Loucy (cell line): Measurements from ENCODE around the gene PLEKHG4B.

ENCODE experiments used
- H2AFZ ChIP-seq: fragments of 200-600 bp; sonication (generic); 2 replicates; pipeline ENCODE4 v1.6.0; 2016; ENCODE audit warnings: antibody characterized with exemption, mild to moderate bottlenecking, low read length, moderate library complexity
- H3F3A ChIP-seq: fragments of 200-600 bp; 2 replicates; pipeline ENCODE4 v1.6.0; 2016; ENCODE audit warnings: antibody characterized with exemption, low read depth, mild to moderate bottlenecking
- H3K27me3 ChIP-seq: fragments of 200-600 bp; sonication (generic); 2 replicates; pipeline ENCODE4 v1.6.1; 2014; ENCODE audit warnings: low read length, mild to moderate bottlenecking; ENCODE audit not compliant: insufficient read depth, poor library complexity, severe bottlenecking
- H3K36me3 ChIP-seq: fragments of 200-600 bp; sonication (generic); 2 replicates; pipeline ENCODE4 v1.6.1; 2016; ENCODE audit warnings: low read length; ENCODE audit not compliant: insufficient read depth
- H3K4me1 ChIP-seq: fragments of 200-600 bp; sonication (generic); 2 replicates; pipeline ENCODE4 v1.5.1; 2014; ENCODE audit warnings: low read length, mild to moderate bottlenecking; ENCODE audit not compliant: insufficient read depth, poor library complexity, severe bottlenecking
- H3K4me2 ChIP-seq: fragments of 200-600 bp; sonication (generic); 2 replicates; pipeline ENCODE4 v1.6.0; 2014; ENCODE audit warnings: antibody characterized with exemption, low read length, low read depth, mild to moderate bottlenecking; ENCODE audit not compliant: poor library complexity, severe bottlenecking
- H3K4me3 ChIP-seq: fragments of 200-600 bp; sonication (generic); 2 replicates; pipeline ENCODE4 v1.5.1; 2014; ENCODE audit warnings: low read length, mild to moderate bottlenecking, mixed read lengths; ENCODE audit not compliant: poor library complexity, severe bottlenecking
- H3K79me2 ChIP-seq: fragments of 200-600 bp; sonication (generic); 2 replicates; pipeline ENCODE4 v1.6.1; 2014; ENCODE audit warnings: low read length; ENCODE audit not compliant: insufficient read depth
- H3K9ac ChIP-seq: fragments of 200-600 bp; sonication (generic); 2 replicates; pipeline ENCODE4 v1.6.0; 2014; ENCODE audit warnings: mild to moderate bottlenecking, low read depth, low read length, moderate library complexity; ENCODE audit not compliant: poor library complexity, severe bottlenecking
- H3K9me2 ChIP-seq: fragments of 200-600 bp; sonication (generic); replicated peaks from 2 replicates; pipeline ENCODE4 v1.6.1; 2016; ENCODE audit warnings: low read depth, low read length, mixed read lengths
- H3K9me3 ChIP-seq: fragments of 200-600 bp; sonication (generic); 2 replicates; pipeline ENCODE4 v1.6.1; 2014; ENCODE audit warnings: mild to moderate bottlenecking, antibody characterized with exemption, low read length, low read depth; ENCODE audit not compliant: insufficient read depth
- H4K20me1 ChIP-seq: fragments of 200-600 bp; sonication (generic); 2 replicates; pipeline ENCODE4 v1.6.0; 2014; ENCODE audit warnings: antibody characterized with exemption, low read length, mild to moderate bottlenecking; ENCODE audit not compliant: insufficient read depth, poor library complexity, severe bottlenecking
- EZH2phosphoT487 ChIP-seq: fragments of 200-600 bp; IDR thresholded peaks from 2 replicates; pipeline ENCODE4 v1.6.1; 2018; ENCODE audit warnings: antibody characterized with exemption, mild to moderate bottlenecking, moderate library complexity, borderline replicate concordance
- TF ChIP-seq, protein P1 (sequence below): fragments of 200-600 bp; sonication (generic); conservative IDR thresholded peaks from 2 replicates; pipeline ENCODE4 v1.5.1; 2014; ENCODE audit warnings: mild to moderate bottlenecking, antibody characterized with exemption, low read length

The PLEKHG4B gene

DNA sequence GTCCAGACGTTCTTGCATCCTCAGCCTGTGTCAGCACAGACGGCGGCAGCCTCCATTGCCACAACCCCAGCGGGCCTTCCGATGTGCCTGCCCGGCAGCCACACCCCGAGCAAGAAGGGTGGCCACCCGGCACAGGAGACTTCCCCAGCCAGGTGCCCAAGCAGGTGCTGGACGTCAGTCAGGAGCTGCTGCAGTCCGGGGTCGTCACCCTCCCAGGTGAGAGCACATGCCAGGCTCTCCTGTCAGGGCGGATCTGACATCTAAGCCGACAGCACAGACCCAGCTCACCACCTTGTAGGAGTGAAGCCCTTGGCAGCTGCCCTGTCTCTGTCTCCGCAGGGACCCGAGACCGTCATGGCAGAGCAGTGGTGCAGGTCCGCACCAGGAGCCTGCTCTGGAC, 51.1 kb downstream of the PLEKHG4B start:
- H3K4me2 ChIP-seq = no peak overlapping the region
- no peaks in the 10 kb centered on the region for H3K4me1 ChIP-seq
- no peaks in the 10 kb centered on the region for H3K27me3 ChIP-seq
- H3K79me2 ChIP-seq = no peaks in the 10 kb centered on the region
- TF ChIP-seq, protein P1, sequence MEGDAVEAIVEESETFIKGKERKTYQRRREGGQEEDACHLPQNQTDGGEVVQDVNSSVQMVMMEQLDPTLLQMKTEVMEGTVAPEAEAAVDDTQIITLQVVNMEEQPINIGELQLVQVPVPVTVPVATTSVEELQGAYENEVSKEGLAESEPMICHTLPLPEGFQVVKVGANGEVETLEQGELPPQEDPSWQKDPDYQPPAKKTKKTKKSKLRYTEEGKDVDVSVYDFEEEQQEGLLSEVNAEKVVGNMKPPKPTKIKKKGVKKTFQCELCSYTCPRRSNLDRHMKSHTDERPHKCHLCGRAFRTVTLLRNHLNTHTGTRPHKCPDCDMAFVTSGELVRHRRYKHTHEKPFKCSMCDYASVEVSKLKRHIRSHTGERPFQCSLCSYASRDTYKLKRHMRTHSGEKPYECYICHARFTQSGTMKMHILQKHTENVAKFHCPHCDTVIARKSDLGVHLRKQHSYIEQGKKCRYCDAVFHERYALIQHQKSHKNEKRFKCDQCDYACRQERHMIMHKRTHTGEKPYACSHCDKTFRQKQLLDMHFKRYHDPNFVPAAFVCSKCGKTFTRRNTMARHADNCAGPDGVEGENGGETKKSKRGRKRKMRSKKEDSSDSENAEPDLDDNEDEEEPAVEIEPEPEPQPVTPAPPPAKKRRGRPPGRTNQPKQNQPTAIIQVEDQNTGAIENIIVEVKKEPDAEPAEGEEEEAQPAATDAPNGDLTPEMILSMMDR = no peak
- no peak for TF ChIP-seq EZH2phosphoT487
- H3K9me2 ChIP-seq = no peaks in the 10 kb centered on the region
- H2AFZ ChIP-seq = no peak overlapping the region
- H4K20me1 ChIP-seq = no peaks in the 10 kb centered on the region
- no peaks in the 10 kb centered on the region for H3K36me3 ChIP-seq
- H3K9me3 ChIP-seq = peaks cover 13% of the 10 kb centered on the region; the same call in 1 of the 2 replicates
- no peak overlapping the region for H3K9ac ChIP-seq
- no peaks in the 10 kb centered on the region for H3F3A ChIP-seq
- no peak overlapping the region for H3K4me3 ChIP-seq

- H3K79me2 ChIP-seq = no peaks in the 10 kb centered on the region
- no peaks in the 10 kb centered on the region for H3K9me2 ChIP-seq
- no peak overlapping the region for H2AFZ ChIP-seq
- H3K4me2 ChIP-seq = no peak overlapping the region
- no peaks in the 10 kb centered on the region for H4K20me1 ChIP-seq
- no peaks in the 10 kb centered on the region for H3K27me3 ChIP-seq
- H3K4me1 ChIP-seq = no peaks in the 10 kb centered on the region
- peaks cover 19% of the 10 kb centered on the region; the same call in 1 of the 2 replicates for H3K9me3 ChIP-seq
- no peaks in the 10 kb centered on the region for H3F3A ChIP-seq
- no peak overlapping the region for H3K4me3 ChIP-seq
- no peak overlapping the region for H3K9ac ChIP-seq
- TF ChIP-seq, protein P1 = no peak
- no peak for TF ChIP-seq EZH2phosphoT487
- no peaks in the 10 kb centered on the region for H3K36me3 ChIP-seq
Observed at GRCh38 chr5:144941-145340, 53.0 kb downstream of the PLEKHG4B start.

- H3K4me2 ChIP-seq = no peak overlapping the region
- no peak overlapping the region for H3K4me3 ChIP-seq
- H4K20me1 ChIP-seq = no peaks in the 10 kb centered on the region
- H3K9me3 ChIP-seq = peaks cover 19% of the 10 kb centered on the region; the same call in 1 of the 2 replicates
- no peak overlapping the region for H2AFZ ChIP-seq
- H3K27me3 ChIP-seq = no peaks in the 10 kb centered on the region
- TF ChIP-seq, protein P1 = no peak
- TF ChIP-seq EZH2phosphoT487 = no peak
- no peaks in the 10 kb centered on the region for H3F3A ChIP-seq
- no peaks in the 10 kb centered on the region for H3K36me3 ChIP-seq
- no peaks in the 10 kb centered on the region for H3K9me2 ChIP-seq
- no peak overlapping the region for H3K9ac ChIP-seq
- no peaks in the 10 kb centered on the region for H3K79me2 ChIP-seq
- no peaks in the 10 kb centered on the region for H3K4me1 ChIP-seq
Observed at GRCh38 chr5:145585-146323, 53.8 kb downstream of the PLEKHG4B start.
